Measurements from ENCODE around the gene HIBADH.
A peak's percentile ranks its signal among the peaks of the same experiment; 100 is the strongest.
"Not testable (repeated sequence)": the region's sequence is repeated elsewhere in the genome, so short reads cannot be mapped to it uniquely, and the experiment has no call there.

Gene HIBADH

GRCh38 chr7:27677912-27678612, 15.4 kb upstream of the HIBADH start:
- peak; percentile 85 for DNase-seq (ENCODE audit: low read depth, low spot score)
- H3K4me3 ChIP-seq (ENCODE audit: low read depth, low read length) = no peak overlapping the region
- TF ChIP-seq, protein P1, sequence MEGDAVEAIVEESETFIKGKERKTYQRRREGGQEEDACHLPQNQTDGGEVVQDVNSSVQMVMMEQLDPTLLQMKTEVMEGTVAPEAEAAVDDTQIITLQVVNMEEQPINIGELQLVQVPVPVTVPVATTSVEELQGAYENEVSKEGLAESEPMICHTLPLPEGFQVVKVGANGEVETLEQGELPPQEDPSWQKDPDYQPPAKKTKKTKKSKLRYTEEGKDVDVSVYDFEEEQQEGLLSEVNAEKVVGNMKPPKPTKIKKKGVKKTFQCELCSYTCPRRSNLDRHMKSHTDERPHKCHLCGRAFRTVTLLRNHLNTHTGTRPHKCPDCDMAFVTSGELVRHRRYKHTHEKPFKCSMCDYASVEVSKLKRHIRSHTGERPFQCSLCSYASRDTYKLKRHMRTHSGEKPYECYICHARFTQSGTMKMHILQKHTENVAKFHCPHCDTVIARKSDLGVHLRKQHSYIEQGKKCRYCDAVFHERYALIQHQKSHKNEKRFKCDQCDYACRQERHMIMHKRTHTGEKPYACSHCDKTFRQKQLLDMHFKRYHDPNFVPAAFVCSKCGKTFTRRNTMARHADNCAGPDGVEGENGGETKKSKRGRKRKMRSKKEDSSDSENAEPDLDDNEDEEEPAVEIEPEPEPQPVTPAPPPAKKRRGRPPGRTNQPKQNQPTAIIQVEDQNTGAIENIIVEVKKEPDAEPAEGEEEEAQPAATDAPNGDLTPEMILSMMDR (IDR thresholded peaks at IDR 0.05; ENCODE audit: insufficient read depth, low read length, missing control alignments) = no peak
- ChIA-PET POLR2A (interaction anchor here (1.0 to 1.4 kb wide), 2 partner anchors 15 to 62 kb away, joined by 3 to 12 read pairs; partner anchors contain the start of genes HIBADH and TAX1BP1), CTCF (interaction anchor here (0.6 kb wide), 1 partner anchor 23 kb away, joined by 3 read pairs; no protein-coding TSS in a partner anchor)

DNA sequence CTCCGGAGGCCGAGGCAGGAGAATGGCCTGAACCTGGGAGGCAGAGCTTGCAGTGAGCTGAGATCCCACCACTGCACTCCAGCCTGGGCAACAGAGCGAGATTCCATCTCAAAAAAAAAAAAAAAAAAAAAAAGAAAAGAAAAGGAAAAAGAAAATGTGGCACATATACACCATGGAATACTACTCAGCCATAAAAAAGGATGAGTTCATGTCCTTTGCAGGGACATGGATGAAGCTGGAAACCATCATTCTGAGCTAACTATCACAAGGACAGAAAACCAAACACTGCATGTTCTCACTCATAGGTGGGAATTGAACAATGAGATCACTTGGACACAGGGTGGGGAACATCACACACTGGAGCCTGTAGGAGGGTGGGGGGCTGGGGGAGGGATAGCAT, 11.4 kb upstream of the HIBADH start:
- CTCF ChIA-PET; DNase-seq (ENCODE audit: low read depth, low spot score); POLR2A ChIA-PET; H3K4me3 ChIP-seq (ENCODE audit: low read depth, low read length): not testable (repeated sequence)

DNA sequence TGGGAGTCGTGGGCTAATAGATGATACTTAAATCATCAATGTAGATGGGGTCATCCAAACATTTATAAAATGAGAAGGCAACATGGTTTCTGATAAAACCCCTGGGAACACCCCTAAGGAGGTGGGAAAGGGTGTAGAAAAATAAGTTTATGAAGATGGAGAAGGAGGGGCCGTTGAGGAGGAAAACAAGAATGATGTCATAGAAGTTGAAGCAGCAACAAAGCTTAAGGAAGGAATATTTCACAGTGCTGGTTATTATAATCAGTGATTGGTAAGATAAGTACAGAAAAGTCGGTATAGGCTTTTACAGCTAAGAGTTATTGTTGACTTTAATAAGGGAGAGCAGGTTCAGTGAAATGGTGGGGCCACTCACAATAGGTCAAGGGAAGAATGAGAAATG, 9.0 kb upstream of the HIBADH start:
- TF ChIP-seq, protein P1 (IDR thresholded peaks at IDR 0.05; ENCODE audit: insufficient read depth, low read length, missing control alignments) = no peak
- POLR2A ChIA-PET = no interaction called here
- no peak overlapping the region for H3K4me3 ChIP-seq (ENCODE audit: low read depth, low read length)
- CTCF ChIA-PET = no interaction called here
- no peak for DNase-seq (ENCODE audit: low read depth, low spot score)

- ChIA-PET CTCF (interaction anchor here (0.6 kb wide), 1 partner anchor 104 kb away, joined by 3 read pairs; no protein-coding TSS in a partner anchor), POLR2A (no interaction called here)
- H3K4me3 ChIP-seq (ENCODE audit: low read depth, low read length) = no peak overlapping the region
- TF ChIP-seq, protein P1 (IDR thresholded peaks at IDR 0.05; ENCODE audit: insufficient read depth, low read length, missing control alignments) = no peak
- no peak for DNase-seq (ENCODE audit: low read depth, low spot score)
Measured at GRCh38 chr7:27670676-27671075, 8.0 kb upstream of the HIBADH start.

DNA sequence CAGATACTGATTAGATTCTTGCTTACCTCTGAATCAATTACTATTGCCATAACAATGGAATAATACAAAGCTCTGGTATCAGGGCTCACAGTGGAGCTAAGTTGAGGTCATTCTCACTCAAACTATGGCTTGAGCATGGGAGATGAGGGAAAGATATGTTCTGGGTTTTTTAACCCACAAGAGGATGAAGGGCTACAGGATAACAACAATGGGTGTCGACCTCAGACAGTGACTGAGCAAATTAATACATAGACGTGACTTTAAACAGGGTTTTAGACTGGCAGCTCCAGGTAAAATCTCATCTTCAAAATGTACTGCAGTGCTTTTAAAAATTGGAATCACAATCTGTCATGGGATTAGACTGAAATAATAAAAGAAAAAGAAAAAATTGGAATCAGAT, 7.5 kb upstream of the HIBADH start:
- ChIA-PET POLR2A (no interaction called here), CTCF (no interaction called here)
- DNase-seq (ENCODE audit: low read depth, low spot score) = no peak
- no peak overlapping the region for H3K4me3 ChIP-seq (ENCODE audit: low read depth, low read length)
- TF ChIP-seq, protein P1 (IDR thresholded peaks at IDR 0.05; ENCODE audit: insufficient read depth, low read length, missing control alignments) = no peak

GRCh38 chr7:27665531-27665930, 2.8 kb upstream of the HIBADH start:
- ChIA-PET POLR2A (no interaction called here), CTCF (no interaction called here)
- TF ChIP-seq, protein P1 (IDR thresholded peaks at IDR 0.05; ENCODE audit: insufficient read depth, low read length, missing control alignments) = no peak
- no peak overlapping the region for H3K4me3 ChIP-seq (ENCODE audit: low read depth, low read length)
- DNase-seq (ENCODE audit: low read depth, low spot score) = no peak

GRCh38 chr7:27663989-27664331, 1.3 kb upstream of the HIBADH start:
- H3K4me3 ChIP-seq (ENCODE audit: low read depth, low read length) = no peak overlapping the region
- CTCF ChIA-PET = interaction anchor here (1.4 kb wide), 1 partner anchor 9 kb away, joined by 4 read pairs; no protein-coding TSS in a partner anchor
- POLR2A ChIA-PET = interaction anchor here (2.5 kb wide), 1 partner anchor 14 kb away, joined by 12 read pairs; no protein-coding TSS in a partner anchor
- TF ChIP-seq, protein P1 (IDR thresholded peaks at IDR 0.05; ENCODE audit: insufficient read depth, low read length, missing control alignments) = no peak
- DNase-seq (ENCODE audit: low read depth, low spot score) = no peak
